GM18520 (cell line): ENCODE results near the gene GPRIN2.
"Not testable (repeated sequence)": the region's sequence is repeated elsewhere in the genome, so short reads cannot be mapped to it uniquely, and the experiment has no call there.

Experiments
- ATAC-seq: cut with Tn5 transposase; IDR thresholded peaks from one replicate; pipeline ENCODE4 v1.9.1; 2021; ENCODE audit not compliant: unreplicated experiment

Gene GPRIN2

DNA sequence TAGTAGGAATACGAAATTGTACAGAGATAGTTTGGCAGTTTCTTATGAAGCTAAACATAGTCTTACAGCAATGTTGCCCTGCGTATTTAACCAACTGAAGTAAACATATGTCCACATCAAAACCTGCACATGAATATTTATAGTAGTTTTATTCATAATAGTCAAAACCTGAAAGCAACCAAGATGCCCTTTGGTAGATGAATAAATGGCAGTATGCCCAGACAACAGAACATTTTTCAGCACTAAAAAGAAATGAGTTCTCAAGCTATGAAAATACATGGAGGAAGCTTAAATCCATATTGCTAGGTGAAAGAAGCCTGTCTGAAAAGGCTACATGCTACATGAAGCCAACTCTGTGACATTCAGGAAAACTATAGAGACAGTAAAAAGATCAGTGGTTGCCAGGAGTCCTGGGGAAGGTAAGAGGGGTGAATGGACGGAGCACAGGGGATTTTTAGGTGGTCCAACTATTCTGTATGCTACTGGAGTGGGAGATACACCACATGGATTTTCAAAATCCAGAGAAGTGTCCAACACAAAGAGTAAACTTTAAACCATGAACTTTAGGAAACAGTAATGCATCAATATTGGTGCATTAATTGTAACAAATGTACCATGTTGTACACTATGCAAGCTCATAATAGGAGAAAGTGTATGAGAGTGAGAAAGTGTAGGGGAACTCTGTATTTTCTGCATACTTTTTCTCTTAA is 17.6 kb downstream of the GPRIN2 start:
- no peak for ATAC-seq

DNA sequence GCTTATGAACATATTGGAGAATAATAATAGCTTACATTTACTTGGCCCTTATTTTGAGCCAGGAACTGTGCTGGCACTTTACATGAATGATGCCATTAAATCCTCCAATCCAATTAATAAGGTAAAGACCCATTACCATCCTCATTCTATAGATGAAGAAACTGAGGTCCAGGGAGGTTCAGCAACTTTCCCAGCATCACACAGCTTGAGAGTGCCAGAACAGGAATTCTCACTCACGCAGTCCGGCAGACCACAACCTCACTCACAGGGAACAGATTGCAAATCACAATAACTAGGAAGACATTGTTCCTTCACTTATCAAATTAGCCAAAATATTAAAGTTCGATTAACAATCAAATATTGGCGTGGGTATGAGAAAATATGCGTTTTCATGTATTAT is 18.3 kb downstream of the GPRIN2 start:
- ATAC-seq: no peak

DNA sequence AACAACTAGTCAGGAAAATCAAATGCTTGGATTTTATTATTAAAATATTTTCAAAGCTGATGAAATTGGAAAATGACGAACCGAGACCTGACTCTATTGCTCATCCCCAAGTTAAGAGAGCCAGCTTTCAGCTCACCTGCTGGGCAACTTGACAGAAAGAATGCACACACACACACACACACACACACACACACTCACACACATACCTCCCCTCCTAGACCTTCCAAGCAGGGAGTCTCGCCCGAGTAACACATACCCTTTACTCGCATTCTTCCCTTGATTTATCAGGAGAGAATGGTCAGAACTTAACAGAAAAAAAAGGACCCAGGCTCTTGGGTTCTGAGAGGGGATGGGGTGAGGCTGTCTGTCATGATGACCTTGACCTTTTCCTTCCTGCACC is 19.1 kb downstream of the GPRIN2 start:
- ATAC-seq: no peak

DNA sequence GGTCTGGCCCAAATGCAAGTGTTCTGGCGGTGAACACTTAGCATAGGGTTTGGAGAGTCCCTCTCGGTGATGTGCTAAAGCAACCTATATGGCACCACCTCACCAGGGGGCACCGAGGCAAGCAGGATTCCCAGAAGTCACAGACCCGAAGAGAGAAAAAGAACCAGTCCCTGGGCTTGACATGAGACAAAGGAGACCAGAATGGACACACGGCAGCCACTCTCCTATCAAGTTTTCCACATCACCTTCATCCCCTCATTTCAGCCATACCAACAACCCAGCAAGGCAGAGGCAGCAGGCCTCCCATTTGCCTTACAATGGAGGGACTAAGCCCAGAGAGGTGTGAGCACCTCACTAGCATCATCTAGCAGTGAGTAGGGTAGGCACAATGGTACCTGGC is 19.7 kb downstream of the GPRIN2 start:
- ATAC-seq: no peak

DNA sequence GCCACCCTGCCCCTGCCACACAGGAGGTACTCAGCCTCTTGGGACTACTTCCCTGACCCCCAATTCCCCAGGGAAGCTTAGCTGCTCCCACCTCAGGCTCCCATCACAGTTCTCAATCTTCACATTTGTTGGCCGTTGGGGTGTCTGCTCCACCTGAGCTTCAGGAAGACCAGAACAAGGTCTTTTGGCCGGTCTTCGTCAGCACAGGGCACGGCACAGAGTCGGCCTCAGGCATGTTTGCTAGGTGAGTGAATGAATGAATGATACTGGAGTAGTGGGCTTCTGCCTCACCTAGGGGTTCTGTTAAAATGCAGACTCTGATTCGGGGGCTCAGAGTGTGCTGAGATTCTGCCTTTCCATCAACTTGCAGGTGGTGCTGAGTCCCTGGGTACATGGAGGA is 20.3 kb downstream of the GPRIN2 start:
- no peak for ATAC-seq

DNA sequence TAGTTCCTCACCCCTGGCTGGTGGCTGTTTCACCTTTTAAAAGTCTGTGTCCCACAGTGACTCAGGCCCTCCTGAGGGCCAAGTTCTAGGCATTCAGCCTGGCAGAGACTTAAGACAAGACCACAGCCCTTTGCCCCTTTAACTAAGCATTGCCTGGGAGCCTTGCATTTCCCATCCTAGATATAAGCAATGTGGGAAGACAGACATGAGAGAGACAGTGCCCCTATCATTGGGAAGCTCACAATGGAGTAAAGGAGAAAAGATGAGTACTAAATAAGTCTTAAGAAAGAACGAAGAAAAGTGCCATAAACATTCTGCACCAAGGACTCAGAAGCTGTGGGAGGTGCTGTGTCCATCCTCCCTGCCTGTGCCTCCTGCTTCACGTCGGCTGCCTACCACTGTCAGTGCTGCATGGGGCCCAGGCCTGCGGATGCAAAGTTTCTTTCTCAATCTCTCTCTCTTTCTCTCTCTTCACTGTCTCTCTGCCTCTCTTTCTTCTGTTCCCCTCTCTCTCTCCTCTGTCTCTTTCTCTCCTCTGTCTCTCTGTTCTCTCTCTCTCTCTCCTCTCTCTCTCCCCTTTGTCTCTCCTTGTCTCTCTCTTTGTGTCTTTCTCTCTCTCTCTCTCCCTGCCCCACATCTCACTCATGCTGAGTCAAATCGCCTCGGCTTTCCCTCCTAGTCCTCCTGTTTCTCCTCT is 21.5 kb downstream of the GPRIN2 start:
- no peak for ATAC-seq

DNA sequence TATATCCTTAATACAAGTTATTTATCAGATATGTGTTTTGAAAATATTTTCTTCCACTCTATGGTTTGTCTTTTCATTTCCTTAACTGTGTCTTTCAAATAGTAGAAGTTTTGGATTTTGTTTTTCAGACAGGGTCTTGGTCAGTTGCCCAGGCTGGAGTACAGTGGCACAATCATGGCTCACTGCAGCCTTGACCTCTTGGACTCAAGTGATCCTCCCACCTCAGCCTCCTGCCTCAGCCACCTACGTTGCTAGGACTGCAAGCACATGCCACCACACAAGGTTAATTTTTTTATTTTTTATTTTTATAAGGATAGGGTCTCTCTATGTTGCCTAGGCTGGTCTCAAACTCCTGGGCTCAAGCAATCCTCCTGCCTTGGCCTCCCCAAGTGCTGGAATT is 24.2 kb downstream of the GPRIN2 start:
- ATAC-seq: not testable (repeated sequence)

DNA sequence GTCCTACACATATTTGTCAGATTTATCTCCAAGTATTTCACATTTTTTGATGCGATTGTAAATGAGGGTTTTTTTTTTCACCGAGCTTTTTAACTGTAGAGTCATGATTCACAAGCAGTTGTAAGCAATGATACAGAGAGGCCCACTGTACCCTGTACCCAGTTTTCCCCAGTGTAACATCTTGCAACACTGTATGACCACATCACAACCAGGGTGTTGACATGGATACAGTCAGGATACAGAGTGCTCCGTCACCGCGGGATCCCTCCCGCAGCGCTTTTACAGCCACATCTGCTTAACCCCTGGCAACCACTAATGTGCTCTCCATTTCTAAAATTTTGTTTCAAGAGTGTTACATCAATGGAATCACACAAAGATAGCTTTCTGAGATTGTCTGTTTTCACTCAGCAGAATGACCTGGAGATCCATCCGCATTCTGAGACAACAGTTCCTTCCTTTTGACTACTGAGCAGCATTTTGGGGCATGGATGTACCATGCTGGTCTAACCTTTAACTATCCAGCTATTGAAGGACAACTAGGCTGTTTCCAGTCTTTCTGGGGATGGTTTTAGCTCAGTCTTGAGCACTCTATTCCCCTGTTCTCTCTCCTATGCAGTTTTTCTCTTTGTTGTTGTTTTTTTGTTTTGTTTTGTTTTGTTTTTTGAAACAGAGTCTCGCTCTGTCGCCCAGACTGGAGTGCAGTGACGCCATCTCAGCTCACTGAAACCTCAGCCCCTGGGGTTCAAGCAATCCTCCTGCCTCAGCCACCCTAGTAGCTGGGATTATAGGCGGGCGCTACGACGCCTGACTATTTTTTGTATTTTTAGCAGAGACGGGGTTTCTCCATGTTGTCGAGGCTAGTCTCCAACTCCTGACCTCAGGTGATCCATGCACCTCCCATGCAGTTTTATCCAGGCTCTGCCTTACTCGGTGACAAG is 25.9 kb downstream of the GPRIN2 start:
- ATAC-seq: no peak

DNA sequence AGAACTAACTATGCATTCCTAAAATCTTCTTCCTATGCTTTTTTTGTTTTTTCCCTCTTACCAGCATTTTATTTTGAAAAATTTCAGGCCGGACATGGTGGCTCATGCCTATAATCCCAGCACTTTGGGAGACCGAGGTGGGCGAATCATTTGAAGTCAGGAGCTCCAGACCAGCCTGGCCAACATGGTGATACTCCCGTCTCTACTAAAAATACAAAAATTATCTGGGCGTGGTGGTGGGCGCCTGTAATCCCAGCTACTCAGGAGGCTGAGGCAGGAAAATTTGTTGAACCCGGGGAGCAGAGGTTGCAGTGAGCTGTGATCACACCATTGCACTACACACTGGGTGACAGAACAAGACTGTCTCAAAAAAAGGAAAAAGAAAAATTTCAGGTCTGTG is 26.7 kb downstream of the GPRIN2 start:
- not testable (repeated sequence) for ATAC-seq

DNA sequence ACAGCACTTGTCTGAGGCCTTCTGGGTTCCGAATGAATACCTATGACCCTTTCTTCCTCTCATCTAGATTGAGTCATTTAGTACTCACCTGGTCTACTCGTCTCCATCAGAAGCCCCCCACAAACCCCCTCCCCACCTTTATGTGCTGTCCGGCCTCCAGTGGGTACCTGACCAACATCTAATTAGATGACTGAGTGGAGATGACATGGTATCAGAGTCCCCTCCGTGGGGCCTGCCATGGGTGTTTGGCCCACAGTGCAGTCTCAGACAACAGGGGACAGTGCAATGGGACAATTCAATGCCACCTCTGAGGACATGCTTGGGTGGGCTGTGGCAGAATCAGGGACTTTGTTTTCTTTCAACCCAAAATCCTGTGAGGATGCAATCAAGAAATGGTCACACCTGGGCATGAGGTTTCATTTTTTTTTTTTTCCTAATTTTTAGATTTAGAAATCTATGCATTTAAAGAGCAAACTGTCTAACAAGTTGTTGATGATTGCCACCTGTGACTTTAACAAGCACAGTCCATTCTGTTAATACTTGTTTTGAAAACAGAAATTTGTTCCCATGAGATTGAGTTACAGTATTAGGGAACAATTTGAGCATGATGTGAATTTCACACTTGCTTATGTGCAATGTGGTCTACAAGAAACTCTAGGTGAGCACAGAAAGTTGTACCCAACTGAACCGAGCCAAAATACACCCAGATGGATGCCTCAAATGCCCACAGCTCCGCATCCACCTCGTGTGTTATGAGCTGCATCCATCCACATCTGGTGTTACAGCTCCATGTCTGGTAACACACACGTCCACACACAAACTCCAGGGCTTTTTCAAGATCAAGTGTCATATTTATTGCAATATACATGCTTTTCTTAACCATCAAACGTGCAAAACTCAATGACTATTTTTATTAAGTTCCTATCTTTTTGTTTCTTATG is 27.5 kb downstream of the GPRIN2 start:
- no peak for ATAC-seq

DNA sequence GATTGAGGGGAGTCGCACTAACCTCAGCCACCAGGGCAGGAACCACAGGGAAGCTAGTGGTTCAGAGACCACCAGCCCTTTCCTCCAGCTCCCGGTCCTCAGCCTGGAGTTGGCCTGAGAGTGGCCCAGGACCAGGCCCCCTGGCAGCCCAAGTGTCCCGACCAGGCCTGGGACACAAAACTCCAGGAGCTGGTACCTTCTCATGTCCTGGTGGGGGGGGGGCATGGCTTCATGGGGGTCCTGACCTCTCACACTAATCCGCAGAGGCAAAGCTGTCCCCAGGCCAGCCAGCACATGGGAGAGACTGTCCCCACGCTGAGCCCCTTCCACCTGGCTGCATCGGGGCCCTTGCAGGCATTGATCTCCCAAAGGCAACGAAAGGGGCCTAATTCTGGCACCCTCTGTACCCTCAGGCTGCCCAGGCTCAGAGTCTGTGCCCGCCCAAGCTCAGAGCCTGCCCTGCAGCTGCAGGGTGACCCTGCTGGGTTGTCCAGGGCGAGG is 28.2 kb downstream of the GPRIN2 start:
- ATAC-seq: no peak

DNA sequence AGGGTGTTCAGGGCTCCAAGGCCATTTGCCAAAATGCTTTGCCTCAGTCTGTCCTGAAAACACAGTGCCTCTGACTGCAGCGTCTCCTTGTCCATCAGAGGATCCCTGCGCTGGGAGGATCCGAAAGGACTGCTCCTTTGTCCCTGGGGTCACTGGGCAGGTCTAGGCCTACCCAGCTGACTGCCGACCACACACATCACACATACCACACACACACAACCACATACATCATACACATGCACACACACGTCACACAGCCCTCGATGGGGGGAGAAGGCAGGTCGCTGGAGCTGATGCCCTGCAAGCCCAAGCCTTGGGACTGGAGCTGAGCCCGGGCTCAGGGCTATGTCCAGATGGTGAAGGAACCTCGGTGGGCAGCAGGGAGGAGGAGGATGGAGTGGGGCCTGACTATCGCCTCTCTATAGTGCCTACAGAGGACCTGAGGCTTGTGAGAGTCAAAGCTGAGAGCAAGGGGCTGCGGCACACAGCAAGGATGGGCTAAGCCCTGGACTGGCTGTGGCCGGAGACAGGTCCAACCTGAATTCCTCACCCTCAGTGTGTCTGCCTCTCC is 29.1 kb downstream of the GPRIN2 start:
- ATAC-seq: no peak

DNA sequence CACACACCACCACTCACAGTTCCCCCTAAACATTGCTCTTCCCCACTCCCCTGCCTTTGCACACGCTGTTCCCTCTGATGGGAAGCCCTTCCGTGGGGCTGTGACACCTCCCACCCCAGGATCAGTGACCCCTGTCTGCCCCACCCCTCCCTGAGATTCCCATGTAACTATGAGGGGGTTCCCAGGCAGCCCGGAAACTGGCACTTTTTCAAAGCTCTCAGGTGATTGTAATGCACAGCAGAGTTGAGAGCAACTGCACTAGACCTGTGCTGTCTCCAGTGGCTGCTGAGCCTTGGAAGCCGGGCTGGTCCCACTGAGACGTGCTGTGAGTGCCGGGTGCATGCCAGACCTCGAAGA is 29.8 kb downstream of the GPRIN2 start:
- no peak for ATAC-seq

DNA sequence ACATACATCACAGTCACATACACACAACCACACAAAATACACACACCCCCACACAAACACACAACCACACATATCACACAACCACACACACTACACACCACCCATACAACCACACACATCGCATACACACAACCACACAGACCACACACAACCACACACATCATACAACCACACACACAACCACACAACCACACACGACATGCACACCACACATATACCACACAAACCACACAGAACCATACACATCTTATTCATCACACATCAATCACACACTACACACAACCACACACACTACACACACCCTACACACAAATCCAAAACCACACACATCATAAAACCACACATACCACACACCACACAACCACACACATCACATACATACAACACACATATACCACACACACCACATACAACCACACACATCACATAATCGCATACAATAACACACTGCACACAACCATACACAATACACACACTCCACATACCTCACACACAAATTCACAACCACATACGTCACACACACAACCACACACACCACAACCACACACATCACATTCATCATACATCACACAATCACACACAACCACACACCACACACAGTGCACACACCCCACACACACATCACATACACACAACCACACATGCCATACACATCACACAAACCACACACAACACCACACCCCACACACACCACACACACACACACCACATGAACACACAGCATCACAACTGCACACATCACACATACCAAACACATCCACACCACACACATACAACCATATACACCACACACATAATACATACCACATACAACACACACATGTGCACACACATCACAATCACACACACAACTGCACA is 30.4 kb downstream of the GPRIN2 start:
- ATAC-seq: no peak

DNA sequence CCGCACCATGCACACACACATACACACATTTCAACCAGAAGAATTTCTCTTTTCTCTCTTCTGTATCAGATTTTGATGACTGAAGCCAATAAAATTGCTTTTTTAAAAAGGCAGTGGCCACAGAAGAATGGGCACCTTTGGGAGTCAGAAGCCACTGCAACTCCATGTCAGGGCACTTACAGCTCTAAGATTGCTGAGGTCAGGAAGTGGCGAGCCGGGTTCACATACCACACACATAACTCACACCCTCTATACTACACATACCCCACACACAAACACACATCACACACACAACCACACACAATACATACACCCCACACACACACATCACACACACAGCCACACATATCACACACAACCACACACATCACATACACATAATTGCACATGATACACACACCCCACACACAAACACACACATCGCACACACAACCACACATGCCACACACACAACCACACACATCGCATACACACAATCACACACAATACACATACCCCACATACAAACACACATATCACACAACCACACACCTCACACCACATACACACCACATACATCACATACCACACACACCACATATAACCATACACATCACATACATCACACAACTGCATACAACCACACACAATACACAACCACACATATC is 31.2 kb downstream of the GPRIN2 start:
- no peak for ATAC-seq

DNA sequence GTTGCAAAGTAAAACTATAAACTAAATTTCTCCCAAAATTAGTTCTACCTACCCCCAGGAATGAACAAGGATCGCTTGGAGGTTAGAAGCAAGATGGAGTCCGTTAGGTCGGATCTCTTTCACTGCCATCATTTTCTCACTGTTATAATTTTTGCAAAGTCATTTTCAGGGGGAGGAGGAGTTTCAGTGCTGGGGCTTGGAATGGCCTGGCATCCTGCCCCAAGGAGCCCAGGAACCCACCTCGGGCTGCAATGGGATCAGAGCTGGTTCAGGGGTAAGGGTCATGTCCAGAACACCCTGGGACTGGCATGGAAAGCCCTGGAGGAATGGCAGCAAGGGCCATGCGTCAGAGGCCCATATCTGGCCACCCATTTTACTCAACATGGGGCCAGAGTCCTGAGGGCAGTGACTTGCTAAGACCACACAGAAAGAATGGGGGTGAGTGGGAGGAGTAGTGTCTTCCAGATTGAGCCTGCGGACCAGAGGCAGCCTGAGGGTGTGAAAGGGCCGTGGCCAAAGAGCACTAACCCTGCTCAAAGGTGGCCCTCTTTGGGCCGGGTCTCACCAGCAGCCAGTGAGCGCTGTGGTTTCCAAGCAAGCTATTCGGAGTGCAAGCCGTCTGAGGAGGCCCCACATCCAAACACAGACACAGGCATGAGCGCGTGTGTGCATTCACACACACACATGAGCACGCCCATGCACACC is 31.8 kb downstream of the GPRIN2 start:
- ATAC-seq: no peak

DNA sequence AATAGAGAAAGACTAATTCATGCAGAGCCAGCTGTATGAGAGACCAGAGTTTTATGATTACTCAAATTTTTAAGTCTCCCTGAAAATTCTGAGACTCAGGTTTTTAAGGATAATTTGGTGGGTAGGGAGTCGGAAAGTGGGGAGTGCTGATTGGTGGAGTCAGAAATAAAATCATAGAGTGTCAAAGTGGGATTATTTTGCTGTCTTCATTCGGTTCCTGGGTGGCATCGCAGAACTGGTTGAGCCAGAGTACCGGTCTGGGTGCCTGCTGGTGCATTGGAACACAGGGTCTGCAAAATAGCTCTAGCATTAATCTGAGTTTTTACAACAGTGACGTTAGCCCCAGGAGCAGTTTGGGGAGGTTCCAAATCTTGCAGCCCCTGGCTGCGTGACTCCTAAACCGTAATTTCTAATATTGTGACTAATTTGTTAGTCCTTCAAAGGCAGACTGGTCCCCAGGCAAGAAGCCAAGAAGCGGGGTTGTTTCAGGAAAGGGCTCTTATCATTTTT is 32.4 kb downstream of the GPRIN2 start:
- ATAC-seq: no peak
